Stimulated activated CD4-positive, alpha-beta T cell treated with anti-CD3 and anti-CD28 coated beads, TNF-alpha, amount 100 ng/mL, for 1 hour (primary cell): ENCODE results near the gene WNT8A.

ENCODE experiments used
- DNase-seq, 3 donors: peaks; one replicate each; pipeline ENCODE4 v3.0.0-alpha.2; 2020; ENCODE audit warnings: low read depth in 3 of 3, low spot score in 1 of 3

The WNT8A gene

GRCh38 chr5:138138949-138139780 is 55.3 kb downstream of the WNT8A start, which contains the start of gene NME5:
Gene NME5, minus strand, starts transcription at chr5:138139428. Its CDS starts 648 bp downstream, at chr5:138138780.
- DNase-seq, result no peak

- no peak for DNase-seq
These were observed 55.9 kb downstream of the WNT8A start for GRCh38 chr5:138139781-138140090.

- DNase-seq, result no peak
These were observed 56.4 kb downstream of the WNT8A start for GRCh38 chr5:138140268-138140667.
